Measurements from ENCODE around the gene RAB3A.

RAB3A gene

DNA sequence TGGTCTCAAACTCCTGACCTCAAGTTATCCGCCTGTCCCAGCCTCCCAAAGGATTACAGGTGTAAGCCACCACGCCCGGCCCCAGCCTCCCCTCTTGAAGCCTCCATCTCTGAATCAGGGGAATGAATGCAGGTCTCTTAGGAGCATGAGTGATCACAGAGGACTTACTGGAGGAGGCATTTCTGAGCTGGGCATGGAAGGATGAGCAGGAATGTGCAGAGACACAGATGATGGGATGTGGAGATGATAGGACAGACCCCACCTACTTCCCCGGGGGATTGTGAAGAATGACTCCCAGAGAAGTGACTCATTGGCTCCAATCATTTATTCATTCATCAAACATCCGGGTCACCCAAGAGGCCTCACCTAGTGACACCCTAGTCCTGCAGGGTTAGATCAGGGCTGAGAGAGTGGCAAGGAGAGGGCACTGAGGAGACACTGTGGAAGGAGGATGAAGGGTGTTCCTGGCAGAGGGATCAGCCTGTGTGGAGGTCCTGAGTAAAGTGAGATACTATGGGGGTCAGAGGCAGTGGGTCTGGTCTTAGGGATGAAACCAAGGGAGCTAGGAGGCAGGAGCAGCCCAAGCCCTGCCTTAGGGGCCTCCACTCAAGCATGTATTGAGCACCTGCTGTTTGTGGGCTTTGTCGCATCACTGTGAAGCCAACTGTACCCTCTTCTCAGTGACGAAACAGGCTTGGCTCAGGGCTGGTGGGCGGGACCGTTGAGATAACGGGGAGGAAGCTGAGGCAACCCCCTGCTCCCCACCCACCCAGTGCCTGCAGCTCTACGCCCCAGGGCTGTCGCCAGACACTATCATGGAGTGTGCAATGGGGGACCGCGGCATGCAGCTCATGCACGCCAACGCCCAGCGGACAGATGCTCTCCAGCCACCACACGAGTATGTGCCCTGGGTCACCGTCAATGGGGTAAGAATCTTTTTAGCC, 27.2 kb downstream of the RAB3A start:
- TF ChIP-seq, protein P1, sequence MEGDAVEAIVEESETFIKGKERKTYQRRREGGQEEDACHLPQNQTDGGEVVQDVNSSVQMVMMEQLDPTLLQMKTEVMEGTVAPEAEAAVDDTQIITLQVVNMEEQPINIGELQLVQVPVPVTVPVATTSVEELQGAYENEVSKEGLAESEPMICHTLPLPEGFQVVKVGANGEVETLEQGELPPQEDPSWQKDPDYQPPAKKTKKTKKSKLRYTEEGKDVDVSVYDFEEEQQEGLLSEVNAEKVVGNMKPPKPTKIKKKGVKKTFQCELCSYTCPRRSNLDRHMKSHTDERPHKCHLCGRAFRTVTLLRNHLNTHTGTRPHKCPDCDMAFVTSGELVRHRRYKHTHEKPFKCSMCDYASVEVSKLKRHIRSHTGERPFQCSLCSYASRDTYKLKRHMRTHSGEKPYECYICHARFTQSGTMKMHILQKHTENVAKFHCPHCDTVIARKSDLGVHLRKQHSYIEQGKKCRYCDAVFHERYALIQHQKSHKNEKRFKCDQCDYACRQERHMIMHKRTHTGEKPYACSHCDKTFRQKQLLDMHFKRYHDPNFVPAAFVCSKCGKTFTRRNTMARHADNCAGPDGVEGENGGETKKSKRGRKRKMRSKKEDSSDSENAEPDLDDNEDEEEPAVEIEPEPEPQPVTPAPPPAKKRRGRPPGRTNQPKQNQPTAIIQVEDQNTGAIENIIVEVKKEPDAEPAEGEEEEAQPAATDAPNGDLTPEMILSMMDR (IDR thresholded peaks at IDR 0.05), result no peak

DNA sequence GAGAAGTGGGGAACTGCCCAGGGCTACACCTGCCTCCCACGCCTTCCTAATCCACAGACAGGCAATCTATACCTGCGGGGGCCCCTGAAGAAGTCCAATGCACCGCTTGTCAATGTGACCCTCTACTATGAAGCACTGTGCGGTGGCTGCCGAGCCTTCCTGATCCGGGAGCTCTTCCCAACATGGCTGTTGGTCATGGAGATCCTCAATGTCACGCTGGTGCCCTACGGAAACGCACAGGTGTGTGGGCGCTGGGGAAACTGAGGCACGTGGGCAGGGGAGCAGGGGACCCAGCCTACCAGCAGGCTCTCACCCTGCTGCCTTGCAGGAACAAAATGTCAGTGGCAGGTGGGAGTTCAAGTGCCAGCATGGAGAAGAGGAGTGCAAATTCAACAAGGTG, 28.9 kb downstream of the RAB3A start:
- TF ChIP-seq, protein P1 (IDR thresholded peaks at IDR 0.05), result no peak

- TF ChIP-seq, protein P1 (IDR thresholded peaks at IDR 0.05), result no peak
These were observed 30.1 kb downstream of the RAB3A start, which contains the start of gene IFI30 for GRCh38 chr19:18173572-18174288. TSS of gene IFI30 (plus strand) at chr19:18173813. CDS start at chr19:18173842, 29 bp downstream.

- TF ChIP-seq, protein P1 (IDR thresholded peaks at IDR 0.05), result no peak
These were observed 30.7 kb downstream of the RAB3A start for GRCh38 chr19:18173054-18173571.

DNA sequence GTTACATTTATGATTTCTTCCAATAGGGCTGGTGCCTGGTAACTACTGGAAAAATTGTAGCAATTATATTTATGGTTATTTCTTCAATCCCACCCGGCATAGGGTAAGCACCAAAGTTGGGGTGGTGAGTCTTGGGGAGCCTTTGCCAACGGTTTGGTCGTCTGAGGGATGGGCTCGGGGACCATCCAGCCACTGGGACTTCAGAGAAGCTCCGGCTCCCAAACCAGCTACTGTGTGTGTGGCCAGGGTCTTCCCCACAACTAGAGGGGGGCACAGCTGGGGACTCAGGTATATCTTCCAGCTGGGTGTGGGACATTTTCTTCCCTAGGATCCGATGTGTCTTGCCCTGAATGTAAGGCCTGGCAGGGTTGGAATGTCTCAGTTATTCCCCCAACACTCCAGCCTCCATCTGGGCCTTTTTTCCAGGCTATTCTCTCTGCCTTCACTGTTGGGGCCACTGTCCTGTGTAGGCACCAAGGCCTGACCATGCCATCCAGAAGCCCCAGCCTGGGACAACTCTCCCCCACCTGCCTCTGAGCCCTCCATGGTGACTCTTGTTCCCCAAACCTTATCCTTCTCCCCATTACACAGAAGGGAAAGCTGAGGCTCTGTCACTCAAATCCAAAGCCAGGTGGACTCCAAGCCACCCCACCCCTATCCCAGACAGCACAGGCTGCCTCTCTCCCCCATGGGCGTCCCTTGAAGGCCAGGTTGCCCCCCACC, 31.4 kb downstream of the RAB3A start:
- TF ChIP-seq, protein P1 (IDR thresholded peaks at IDR 0.05), result no peak

DNA sequence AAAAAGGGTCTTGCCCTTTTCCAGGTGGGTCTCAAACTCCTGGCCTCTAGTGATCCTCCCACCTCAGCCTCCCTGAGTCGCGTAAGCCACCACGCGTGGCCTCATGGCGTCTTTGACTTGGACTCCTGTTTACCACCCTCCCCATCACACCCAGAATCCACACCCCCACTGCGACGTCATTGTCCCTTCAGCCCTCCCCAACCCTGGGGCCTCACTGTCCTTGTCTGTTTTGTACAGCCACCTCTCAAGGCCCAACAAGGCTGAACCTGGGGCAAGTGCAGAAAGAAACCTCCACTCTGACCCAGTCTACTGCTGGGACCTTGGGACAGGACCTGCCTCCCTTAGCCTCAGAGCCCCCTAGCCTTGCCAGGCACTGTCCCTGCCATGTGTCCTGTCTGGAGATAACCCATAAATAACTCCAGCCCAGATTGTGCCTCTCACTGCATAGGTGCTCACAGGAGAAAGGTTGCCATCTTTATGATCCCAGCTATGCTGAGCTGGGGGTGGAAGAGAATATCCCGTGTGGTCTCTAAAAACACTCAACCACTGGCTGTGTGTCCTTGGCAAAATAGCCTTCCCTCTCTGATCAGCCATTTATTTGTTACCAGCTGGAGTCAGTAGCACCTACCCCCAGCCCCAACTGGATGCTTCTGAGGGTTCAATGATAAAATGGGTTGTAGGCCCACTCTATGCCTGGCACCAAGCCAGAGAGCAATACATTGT, 32.1 kb downstream of the RAB3A start:
- TF ChIP-seq, protein P1 (IDR thresholded peaks at IDR 0.05), result no peak

All from LNCAP (cell line).